Suprapubic skin (tissue), 4 donors: ENCODE measurements around the gene BCL2L15.

ENCODE experiments used
- EP300 ChIP-seq: sonication (generic); formaldehyde crosslinking; IDR thresholded peaks from one replicate; pipeline ENCODE4 v1.6.1; 2017; ENCODE audit warnings: antibody characterized with exemption
- POLR2A ChIP-seq, 2 donors: fragments of 450-650 bp; IDR thresholded peaks; one replicate each; pipeline ENCODE4 v1.6.1; 2017; ENCODE audit warnings: antibody characterized with exemption in 2 of 2, mild to moderate bottlenecking in 2 of 2, moderate library complexity in 2 of 2
- POLR2AphosphoS5 ChIP-seq, 3 donors: sonication (generic); formaldehyde crosslinking; IDR thresholded peaks; one replicate each; pipeline ENCODE4 v1.6.1; 2017; ENCODE audit warnings: antibody characterized with exemption in 3 of 3
- TF ChIP-seq, protein P1 (sequence below), 2 donors: fragments of 200-600 bp in 1 of 2; fragments of 450-650 bp in 1 of 2; sonication (generic) in 1 of 2; IDR thresholded peaks; one replicate each; pipeline ENCODE4 v1.5.1; 2016 to 2019; ENCODE audit warnings: antibody characterized with exemption in 2 of 2, mild to moderate bottlenecking in 1 of 2, moderate library complexity in 1 of 2

DNA sequence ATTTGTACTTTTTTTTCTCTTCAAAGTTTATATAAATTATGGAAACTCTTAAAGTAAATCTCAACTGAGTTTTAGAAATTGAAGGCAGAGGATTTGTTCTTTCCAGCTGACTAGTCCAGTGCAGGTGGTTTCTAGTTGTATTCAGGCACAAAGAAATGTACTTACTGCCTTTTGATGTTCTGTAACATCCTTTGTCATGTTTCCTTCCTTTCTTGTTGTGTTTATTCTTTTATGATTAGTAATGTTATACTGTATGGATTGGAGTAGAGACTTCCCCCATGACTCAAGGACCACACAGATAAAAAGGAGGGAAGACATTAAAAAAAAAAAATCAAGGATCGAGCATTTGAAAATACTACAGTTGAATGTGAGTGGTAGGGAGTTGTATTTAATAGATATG lies 49.8 kb upstream of the BCL2L15 start:
- TF ChIP-seq, protein P1, sequence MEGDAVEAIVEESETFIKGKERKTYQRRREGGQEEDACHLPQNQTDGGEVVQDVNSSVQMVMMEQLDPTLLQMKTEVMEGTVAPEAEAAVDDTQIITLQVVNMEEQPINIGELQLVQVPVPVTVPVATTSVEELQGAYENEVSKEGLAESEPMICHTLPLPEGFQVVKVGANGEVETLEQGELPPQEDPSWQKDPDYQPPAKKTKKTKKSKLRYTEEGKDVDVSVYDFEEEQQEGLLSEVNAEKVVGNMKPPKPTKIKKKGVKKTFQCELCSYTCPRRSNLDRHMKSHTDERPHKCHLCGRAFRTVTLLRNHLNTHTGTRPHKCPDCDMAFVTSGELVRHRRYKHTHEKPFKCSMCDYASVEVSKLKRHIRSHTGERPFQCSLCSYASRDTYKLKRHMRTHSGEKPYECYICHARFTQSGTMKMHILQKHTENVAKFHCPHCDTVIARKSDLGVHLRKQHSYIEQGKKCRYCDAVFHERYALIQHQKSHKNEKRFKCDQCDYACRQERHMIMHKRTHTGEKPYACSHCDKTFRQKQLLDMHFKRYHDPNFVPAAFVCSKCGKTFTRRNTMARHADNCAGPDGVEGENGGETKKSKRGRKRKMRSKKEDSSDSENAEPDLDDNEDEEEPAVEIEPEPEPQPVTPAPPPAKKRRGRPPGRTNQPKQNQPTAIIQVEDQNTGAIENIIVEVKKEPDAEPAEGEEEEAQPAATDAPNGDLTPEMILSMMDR (IDR thresholded peaks at IDR 0.05): no peak
- TF ChIP-seq POLR2A (IDR thresholded peaks at IDR 0.05): no peak
- TF ChIP-seq POLR2AphosphoS5 (IDR thresholded peaks at IDR 0.05): no peak
- TF ChIP-seq EP300: no peak
